Effector CD4-positive, alpha-beta T cell (primary cell): ENCODE data around the gene SNRPB2.
A peak's percentile ranks its signal among the peaks of the same experiment; 100 is the strongest.

Experiments used
- DNase-seq: peaks from one replicate; pipeline ENCODE4 v3.0.0-alpha.2; 2020
- total RNA-seq: gene quantifications from one replicate; lab custom pipeline; 2026; lab: John Stamatoyannopoulos, UW

SNRPB2 gene
- 39.0 reads per million, percentile 63 among the genes with 10 or more reads in this experiment for total RNA-seq

GRCh38 chr20:16729565-16730460, at the start of gene SNRPB2:
Gene SNRPB2 (plus strand): TSS chr20:16730026. CDS start chr20:16731703, 1,677 bp downstream.
- DNase-seq, result peak; percentile 85

DNA sequence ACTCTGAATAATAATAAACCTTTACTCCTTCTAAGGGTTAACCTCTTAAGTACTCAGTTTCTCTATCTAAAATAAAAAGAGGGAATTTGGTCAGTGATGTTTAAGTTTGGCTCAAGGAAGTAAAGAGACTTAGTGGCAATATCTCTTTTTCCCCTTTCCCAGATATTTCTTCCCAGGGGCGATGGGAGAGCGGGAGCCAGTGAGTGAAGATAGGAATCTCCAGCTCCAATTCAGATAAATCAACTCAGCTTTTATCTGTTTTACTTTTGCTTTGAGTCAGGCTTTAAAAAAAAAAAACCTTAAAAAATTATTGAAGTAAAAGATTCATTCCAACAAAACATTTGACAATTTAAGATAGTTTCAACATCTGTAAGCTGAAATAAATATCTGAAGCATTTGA, 45.4 kb upstream of the SNRPB2 start:
- no peak for DNase-seq

- no peak for DNase-seq
These were observed 39.9 kb upstream of the SNRPB2 start for GRCh38 chr20:16689906-16690305.

DNA sequence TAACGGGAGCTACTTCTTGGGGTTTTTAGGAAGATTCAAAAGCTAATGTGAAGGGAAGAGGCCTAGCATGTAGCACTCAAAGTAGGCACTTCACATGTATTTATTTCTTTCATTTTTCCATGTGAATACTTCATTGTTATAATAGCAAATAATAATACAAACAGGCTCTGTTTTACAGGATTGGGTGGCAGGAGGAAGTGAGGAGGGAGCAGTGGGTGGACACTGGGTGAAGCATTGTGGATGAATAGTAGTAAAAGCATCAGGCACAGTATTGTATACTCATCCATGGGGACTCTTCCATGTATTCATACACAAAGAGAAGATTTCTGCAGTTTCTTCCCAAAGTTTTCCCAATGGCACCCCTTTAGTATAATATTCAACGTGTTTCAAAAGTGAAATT, 38.4 kb upstream of the SNRPB2 start:
- no peak for DNase-seq

GRCh38 chr20:16692009-16692408, 37.8 kb upstream of the SNRPB2 start:
- no peak for DNase-seq

DNA sequence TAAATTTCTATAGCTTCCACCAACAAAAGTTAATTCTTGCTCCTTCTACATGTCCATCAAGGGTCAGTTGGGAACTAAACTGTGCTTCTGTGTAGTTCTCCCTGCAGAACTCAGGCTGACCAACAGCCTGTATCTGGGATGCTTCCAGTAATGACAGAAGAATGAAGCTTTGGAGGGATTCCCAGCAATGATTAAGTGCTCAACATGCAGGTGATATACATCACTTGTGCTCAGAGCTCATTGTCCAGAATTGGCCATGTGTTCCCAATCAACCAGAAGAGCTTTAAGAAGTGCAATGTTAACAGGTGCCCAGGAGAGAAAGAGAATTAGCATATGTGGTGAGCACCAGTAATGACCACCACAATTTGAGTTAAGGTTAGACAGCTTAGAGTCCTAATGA, 37.4 kb upstream of the SNRPB2 start:
- DNase-seq, result no peak

GRCh38 chr20:16693278-16693677, 36.5 kb upstream of the SNRPB2 start:
- DNase-seq, result no peak

DNA sequence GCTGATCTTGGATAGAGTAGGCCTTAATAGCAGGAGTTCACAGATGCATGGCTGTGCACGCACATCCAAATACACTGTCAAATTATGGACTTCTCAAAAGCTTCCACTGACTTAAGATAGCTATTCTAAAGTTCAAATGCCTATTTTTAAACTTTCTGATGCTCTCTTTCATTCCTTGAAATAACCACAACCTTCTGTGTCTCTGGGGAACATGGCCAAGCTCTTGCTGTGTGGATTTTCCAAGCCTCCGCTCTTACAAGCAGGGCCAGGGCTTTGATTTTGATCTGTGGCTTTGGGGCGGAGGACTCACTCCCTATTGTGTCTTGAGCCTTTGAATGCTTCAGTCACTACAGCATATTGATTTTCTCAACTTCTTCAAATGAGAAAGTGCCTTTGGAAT, 35.7 kb upstream of the SNRPB2 start:
- DNase-seq, result no peak

DNA sequence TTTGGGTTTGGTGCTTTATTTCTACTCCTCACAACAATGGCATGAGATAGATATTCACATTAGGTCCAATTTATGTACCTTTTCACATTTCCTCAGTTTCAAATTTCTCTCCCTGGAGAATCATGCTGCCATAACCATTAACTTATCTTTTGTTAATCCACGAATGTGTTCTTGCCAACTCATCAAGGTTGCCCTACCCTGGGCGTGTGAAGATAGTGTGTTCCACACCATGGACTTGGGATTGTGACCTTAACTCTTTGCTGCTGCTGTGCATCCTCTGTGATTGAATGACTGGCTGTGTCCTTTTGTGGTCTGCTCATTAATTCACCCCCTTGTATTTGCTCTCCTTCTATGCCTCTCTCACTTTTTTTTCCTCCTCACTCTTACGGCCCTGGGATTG, 34.2 kb upstream of the SNRPB2 start:
- no peak for DNase-seq

DNA sequence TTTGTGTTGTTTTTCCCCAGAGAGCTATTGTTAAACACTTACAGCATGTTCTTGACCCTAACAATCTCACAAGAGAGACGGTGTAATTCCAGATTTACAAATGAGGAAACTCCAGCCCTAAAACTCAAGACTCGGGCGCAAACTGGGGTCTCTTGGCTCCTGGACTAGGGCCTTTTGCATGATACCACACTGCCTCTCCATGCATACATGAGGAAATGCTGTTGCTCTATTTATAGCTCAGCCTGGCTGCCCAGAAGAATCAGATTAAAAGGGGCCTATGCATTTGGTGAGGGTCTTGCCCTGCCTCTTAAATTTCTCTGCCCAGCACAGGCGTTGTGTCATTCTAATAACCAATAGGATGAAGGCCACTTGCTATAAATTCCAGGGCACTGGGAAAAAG, 30.5 kb upstream of the SNRPB2 start:
- DNase-seq, result no peak

DNA sequence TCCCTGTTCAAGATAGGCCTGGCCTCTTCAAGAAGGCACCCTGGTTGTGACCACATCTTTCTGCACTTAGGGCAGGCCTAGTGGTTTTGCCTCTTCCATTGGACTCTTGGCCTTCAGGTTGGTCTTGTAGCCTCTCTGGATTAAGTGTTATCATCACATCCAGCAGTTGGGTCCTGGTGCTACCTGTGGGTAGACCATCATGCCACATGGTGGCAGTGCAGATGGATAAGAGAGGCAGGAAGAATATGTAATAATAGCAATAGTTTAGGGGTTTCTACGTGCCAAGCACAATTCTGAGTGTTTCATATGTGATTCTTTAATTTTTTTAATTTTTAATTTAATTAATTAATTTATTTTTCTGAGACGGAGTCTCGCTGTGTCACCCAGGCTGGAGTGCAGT, 28.5 kb upstream of the SNRPB2 start:
- peak; percentile 12 for DNase-seq

DNA sequence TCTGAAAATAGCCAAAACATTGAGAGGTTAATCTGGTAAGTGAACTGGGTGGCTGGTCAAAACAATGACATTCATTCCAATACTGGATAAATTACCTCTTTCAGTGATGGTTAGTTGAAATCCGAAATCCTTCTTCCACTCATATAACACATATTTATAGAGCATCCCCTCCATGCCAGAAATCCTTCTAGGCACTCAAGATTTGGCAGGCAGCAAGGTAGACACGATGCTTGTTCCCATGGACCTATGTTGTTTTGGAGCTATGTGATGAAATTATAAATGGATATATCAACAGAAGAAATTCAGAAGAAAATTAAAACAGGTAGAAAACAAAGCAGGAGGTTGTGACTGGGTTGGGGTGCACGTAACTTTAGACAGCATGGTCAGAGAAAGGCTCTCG, 26.3 kb upstream of the SNRPB2 start:
- DNase-seq, result no peak

DNA sequence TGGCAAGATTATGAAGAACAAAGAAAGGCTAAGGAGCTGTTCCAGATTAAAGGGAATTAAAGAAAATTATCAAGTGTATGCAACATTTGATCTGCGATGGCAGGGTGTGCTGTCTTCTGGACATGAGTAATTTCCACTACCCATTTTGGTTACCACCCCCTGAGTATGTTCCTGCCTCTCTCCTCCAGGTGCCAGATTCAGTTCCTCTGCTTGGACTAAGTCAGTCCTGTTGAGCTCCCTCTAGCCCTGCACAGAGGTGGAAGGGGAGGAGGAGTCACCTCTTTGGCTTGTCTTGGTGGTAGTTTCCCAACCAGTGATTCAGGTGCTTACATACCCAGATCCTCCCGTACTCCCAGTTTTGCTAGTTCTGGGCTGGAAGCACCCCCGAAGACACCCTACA, 22.2 kb upstream of the SNRPB2 start:
- DNase-seq, result no peak

- no peak for DNase-seq
These were observed 21.2 kb upstream of the SNRPB2 start for GRCh38 chr20:16708602-16709001.

DNA sequence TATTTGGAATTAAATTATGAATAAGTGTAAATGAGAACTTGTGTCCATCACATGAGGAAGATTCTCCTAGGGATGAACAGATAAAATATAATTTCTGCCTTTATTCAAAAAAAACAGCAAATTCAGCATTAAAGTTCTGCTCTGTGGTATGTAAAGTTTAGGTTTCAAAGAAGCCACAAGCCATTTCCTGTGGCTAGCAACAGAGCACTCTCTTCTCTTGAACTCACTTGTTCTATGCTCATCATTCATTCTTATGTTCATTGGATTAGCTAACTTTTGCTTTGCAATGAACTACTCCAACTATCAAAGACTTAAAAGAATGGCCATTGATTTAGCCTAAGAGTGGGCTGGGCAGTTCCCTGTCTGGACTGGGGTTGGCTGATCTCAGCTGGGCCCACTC, 20.8 kb upstream of the SNRPB2 start:
- DNase-seq, result no peak

DNA sequence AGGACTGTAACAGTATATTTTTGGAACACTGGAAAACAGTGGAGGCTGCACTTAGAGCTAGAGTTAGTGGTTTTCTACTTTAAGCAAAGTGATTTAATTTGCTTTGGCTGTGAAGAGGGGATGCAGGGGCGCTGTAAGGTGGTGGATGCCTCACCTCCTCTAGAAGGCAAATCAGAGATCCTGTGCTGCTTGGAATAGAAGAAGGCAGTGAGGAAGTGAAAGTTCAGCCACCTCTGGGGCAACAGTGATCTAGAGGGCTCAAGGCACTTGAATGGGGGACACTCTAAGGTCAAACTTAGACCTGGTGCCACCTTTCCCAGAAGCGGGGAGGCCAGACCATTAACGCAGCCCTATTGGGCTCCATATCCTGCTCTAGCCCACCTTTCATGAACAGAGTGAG, 19.0 kb upstream of the SNRPB2 start:
- no peak for DNase-seq

GRCh38 chr20:16711661-16712258, 18.1 kb upstream of the SNRPB2 start:
- DNase-seq, result no peak

- DNase-seq, result no peak
These were observed 17.3 kb upstream of the SNRPB2 start for GRCh38 chr20:16712511-16712947.

DNA sequence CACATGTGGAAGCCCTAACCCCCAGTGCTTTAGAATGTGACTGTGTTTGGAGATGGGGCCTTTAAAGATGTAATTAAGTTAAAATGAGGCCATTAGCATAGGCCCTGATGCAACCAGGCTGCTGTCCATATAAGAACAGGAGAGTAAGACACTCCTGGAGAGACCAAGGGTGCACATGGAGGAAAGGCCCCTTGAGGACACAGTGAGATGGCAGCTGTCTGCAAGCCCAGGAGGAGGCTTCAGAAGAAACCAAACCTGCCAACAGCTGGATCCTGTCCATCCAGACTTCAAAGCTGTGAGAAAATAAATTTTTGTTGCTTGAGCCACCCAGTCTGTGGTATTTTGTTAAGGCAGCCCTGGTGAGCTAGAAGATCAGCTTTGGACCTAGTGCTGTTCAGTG, 16.8 kb upstream of the SNRPB2 start:
- DNase-seq, result no peak

- no peak for DNase-seq
These were observed 15.6 kb upstream of the SNRPB2 start for GRCh38 chr20:16714242-16714641.

- no peak for DNase-seq
These were observed 15.1 kb upstream of the SNRPB2 start for GRCh38 chr20:16714751-16715150.

GRCh38 chr20:16719421-16719820, 10.4 kb upstream of the SNRPB2 start:
- DNase-seq, result no peak

DNA sequence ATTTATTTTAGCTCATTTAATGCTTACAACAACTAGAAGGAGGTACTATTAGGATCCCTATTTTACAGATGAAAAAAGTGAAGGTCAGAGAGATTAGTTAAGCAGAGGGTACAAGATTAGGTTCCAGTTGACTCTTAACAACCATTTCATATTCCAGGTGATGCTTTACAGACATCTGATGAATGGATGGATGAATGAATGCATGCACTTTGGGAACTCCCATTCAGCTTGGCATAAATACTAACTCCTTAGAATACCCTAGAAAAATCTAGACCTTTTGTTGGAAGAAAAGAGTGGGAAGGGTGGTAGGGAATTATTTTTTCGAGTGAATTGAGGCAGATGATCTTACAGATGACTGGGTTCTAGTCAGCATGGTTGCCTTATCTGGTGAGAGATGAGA, 746 bp upstream of the SNRPB2 start:
- DNase-seq, result no peak

- no peak for DNase-seq
These were observed 2.8 kb downstream of the SNRPB2 start for GRCh38 chr20:16732506-16733152.
